ENCODE results near the gene CAMSAP2.

Gene CAMSAP2

DNA sequence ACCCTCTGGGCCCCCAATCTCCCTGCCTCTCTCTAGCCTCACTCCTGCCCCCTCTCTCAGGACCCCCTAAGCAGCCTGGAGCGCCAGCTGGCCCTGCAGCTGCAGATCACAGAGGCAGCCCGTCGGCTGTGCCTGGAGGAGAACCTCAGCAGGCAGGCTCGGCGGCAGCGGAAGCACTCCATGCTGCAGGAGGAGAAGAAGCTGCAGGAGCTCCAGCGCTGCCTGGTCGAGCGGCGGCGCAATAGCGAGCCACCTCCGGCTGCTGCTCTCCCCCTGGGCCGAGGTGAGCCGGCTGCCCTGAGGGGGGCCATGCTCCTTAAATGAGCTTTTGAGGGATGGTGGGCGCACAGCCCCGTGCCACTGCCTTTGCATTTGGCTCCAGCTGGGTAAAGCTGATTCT, 162.2 kb downstream of the CAMSAP2 start:
- no peak for DNase-seq

DNA sequence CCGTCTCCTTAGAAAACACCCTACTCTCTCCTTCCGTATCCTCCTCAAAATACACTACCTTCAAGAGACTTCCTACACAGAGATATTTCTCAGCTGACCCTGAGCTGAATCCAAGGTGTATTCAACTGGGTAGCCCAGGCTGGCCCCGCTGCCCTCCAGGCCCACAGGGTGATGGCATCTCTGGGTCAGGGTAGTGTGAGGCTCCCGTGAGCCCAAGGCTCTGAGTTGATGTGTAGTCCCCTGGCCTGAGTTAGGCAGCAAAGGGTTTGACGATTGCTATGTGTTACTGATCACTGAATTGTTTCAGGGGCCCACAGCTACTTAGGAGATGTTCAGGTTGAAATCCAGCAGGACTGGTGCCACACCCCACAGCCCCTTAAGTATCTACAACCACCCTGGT, 162.7 kb downstream of the CAMSAP2 start:
- DNase-seq = no peak

DNA sequence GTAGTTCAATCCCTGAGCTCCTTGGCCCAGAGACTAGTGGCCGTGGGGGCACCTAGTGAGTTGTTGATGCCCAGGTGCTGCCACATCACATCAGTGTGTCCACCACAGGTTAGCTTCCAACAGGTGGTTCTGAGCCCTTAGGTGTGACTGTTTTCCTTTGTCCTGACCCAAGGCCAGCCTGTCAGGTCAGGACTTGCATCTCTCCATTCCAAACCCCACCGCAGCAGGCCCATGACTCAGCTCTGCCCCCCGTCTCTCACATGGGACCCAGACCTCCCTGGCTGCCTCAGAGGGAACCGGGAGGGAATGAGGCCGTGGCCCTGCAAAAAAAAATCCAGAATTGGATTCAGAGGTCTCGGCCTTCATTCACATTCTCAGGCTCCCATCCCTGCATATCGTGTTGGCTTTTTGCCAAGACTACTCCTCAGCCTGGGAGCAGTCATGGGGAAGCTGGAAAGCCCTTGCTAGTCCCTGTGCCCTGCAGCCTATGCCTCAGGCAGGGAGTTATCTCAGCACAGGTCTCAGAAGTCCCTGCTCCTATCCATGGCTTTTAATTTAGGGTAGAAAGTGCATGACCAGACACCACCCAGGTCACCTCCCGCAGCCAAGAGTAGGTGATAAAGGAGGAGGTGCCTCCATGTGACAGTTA, 163.2 kb downstream of the CAMSAP2 start:
- DNase-seq = no peak

DNA sequence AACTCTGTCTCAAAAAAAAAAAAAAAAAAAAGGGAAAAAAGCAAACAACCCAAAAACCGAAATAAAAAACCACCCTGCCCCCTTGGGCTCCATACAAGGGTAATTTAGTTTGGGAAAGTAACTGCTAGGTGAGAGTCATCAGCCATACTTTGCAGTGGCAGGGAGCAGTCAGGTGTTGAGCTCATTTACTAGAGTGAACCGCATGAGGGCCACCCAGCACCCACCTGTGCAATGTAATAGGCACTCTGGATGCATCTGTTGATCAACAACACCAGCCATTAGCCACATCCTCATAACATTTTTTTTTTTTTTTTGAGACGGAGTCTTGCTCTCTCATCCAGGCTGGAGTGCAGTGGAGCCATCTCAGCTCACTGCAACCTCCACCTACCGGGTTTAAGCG, 165.1 kb downstream of the CAMSAP2 start:
- DNase-seq = peak; percentile 35

DNA sequence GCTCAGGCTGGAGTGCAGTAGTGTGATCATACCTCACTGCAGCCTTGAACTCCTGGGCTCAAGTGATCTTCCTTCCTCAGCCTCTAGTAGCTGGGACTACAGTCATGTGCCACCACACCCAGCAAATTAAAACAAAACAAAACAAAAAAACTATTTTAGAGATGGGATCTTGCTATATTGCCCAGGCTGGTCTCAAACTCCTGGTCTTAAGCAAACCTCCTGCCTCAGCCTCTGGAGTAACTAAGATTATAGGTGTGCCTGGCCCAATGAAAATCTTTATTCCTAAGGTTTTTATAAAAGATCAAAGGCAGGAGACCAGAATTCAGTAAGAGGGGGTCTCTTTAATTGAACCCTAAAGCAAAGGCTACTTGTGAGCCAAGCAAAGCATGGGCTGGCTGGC, 166.1 kb downstream of the CAMSAP2 start:
- DNase-seq = no peak

DNA sequence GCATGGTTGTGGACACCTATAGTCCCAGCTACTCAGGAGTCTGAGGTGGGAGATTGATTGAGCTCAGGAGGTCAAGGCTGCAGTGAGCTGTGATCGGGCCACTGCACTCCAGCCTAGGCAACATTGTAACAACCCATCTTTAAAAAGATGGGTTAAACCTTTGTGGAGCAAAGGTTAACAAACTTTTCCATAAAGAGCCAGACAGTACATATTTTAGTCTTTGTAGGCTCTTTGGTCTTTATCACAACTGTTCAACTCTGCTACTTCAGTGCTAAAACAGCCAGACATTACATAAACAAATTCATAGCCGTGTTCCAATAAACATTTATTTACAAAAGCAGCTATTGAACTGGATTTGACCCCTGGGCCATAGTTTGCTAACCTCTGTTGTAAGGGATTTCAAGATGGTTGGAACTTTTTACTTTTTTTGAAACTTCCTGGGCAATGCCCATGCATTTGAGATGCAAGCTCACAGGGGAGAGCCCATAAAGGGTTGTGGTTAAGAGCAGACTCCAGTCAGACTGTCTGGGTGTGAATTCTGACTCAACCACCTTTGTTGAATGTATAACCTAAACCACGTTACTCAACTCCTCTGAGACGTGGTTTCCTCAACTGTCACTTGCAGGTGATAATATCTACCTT, 166.8 kb downstream of the CAMSAP2 start:
- DNase-seq = peak; percentile 56

DNA sequence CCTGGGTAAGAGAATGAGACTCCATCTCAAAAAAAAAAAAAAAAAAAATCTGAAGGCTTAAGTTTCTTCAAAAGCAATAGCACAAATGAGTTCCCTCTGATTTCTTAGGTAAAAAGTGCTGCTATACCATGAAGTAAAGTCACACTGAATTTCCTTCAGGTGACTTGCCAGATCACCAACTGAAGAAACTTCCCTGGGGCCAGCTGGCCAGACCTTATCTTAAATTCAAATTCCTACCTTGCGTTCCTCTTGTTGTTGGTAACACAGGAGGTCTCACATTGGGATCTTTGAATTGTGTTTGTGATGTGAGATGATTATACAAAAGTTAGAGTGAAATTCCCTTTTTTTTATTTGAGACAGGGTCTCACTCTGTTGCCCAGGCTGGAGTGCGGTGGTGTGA, 167.8 kb downstream of the CAMSAP2 start:
- no peak for DNase-seq

DNA sequence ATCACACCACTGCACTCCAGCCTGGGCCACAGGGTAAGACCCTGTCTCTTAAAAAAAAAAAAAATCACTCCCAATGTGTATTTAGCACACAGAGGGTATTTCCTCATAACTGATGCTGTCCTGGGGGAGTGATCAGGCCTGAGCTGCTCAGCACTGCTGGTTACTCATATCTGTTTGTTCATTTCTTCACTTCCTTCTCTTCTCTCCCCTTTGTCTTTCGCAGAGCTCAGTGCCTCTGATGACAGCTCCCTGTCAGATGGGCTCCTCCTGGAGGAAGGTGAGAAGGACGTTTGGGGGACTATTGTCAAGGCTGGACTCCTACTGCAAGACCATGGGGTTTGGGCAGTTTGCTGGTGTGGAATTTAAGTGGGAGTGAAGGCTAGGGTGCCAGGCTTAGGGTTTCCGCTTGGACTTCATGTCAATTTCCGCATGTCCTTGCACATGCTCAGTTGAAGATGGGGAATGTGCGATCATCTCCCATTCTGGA, 169.0 kb downstream of the CAMSAP2 start:
- DNase-seq = no peak

DNA sequence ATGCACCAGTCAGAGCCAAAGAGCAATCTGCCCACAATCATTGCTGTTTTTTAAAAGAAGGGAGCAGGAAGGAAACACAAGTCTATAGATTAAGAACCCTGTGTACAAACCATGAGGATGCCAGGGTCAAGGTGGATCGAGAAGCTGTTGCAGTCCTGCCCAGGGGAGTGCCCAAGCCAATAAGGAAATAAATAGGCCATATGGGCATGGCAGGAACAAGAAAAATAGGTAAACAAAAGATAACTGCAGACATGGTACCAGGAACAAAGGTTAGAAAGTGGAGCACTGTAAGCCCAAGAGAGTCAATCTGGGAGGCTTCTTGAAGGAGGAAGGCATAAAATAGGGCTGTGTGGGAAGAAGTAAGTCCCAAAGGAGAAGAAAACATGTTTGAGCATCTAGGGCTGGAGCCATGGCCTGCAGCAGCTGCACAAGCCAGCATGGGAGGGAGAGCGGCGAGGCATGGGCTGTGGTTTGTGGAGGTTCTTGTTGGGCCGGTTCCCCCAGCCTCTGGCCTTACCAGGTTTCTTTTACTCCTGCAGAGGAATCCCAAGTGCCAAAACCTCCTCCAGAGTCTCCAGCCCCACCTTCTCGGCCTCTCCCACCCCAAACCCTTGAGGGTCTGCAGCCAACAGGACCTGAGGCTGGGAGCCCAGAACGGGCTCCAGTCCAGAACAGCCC, 169.6 kb downstream of the CAMSAP2 start:
- DNase-seq = no peak

DNA sequence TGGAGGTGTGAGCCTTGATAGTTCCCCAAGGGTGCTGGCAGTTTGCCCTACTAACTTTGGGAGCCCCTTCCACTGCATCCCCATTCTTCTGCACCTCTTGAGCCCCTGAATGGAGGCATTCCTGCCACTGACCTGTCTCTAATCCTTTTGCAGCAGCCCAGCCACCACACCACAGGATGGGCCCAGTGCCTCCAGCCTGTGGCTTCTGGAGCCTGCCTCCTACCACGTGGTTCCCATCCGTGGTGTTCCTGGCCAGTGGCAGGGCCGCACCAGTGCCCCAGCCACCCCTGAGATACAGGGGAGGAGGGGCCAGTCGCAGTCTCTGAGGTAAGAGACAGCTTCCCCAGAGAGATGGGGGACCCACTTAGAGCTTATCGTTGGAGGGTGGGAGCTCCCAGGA, 170.4 kb downstream of the CAMSAP2 start:
- DNase-seq = no peak

DNA sequence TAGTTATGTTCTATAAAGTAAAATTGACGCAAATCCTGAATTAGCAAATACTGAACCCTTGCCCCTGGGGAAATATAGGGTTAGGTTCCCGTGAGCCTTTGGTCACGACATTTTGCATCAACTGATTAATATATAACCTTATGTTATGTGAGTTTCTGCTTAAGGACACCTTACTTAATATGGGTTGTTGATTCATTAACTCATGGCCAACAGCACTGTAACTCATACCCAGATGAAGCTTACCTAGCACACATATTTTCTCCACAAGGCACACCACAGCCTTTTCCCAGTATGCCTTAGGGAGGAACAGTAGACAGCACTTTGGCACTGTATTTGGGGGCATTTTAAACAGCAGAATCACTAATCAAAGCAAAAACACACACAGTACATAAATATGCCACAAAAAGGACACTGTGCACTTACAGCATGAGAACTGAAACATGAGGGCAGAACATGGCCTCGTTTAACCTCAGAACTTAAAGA, 171.1 kb downstream of the CAMSAP2 start:
- DNase-seq = no peak
